Measurements from ENCODE around the gene GLI1.
"Not testable (repeated sequence)": the region's sequence is repeated elsewhere in the genome, so short reads cannot be mapped to it uniquely, and the experiment has no call there.

GLI1 gene

GRCh38 chr12:57476993-57477709 lies 17.6 kb downstream of the GLI1 start:
- DNase-seq, result no peak

DNA sequence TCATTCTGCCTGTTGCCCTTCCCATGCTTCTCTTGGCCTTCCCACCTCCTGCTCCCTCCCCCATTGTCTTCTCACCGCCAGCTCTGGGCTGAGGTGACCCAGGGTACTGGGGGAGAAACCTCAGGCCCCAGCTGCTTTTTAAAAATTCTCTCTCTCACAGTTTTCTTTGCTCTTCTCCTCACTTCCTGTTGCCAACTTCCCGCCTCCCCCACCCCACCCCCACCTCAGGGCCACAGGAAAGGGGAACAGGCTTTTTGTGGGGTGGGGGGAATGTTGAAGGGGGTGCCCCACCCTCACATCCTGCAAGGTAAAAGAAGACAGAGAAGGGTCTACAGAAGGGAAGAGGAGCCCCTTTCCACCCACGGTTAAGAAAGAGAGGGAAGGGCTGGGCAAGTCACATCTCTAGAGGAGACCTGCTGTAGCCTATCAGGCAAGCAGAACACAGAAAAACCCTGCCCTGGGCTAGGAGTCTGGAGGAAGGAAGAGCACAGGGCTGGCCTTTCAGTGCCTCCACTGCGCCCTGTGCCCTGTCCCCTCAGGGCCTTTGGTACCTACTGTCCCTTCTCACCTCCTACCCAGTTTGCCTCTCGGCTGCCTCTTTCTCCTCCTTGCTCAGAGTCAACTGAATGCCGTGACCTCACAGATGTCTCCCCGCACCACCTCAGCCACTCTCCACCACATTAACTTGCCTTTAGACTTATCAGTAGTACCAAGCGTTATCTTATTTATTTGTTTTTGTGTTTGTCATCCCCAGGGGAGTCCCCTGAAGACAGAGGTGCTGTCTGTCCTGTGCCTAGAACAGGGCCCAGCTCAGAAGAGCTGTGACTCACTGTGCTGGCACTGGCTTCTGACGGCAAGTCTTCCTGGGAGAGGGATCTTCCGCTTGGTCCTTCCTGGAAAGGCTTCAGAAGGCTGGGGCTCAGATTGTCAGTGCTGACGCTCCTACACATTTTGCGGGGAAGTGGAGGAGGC lies 18.4 kb downstream of the GLI1 start:
- peak; percentile 34 for DNase-seq

GRCh38 chr12:57479043-57479375 lies 19.4 kb downstream of the GLI1 start:
- DNase-seq, result no peak

GRCh38 chr12:57479376-57480115 lies 20.0 kb downstream of the GLI1 start, which contains the start of gene ARHGAP9:
Gene ARHGAP9 (minus strand): TSS chr12:57479866. CDS start chr12:57479406, 460 bp downstream.
- DNase-seq, result peak; percentile 54

- DNase-seq, result no peak
Observed at GRCh38 chr12:57481671-57482070, 22.1 kb downstream of the GLI1 start.

DNA sequence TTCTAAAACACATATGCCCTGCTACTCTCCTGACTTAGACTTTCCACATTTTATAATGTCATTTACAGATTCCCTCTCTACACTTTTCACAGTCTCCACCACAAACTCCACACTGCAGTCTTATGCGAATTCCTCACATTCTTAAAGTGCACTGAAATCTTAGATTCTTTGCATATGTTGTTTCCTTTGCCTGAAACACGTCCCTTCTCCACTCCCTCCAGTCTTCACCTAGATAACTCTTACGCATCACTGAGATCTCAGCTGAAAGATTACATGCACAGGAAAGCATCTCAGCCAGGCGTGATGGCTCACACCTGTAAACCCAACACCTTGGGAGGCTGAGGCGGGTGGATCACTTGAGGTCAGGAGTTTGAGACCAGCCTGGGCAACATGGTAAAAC lies 23.9 kb downstream of the GLI1 start:
- DNase-seq, result no peak

DNA sequence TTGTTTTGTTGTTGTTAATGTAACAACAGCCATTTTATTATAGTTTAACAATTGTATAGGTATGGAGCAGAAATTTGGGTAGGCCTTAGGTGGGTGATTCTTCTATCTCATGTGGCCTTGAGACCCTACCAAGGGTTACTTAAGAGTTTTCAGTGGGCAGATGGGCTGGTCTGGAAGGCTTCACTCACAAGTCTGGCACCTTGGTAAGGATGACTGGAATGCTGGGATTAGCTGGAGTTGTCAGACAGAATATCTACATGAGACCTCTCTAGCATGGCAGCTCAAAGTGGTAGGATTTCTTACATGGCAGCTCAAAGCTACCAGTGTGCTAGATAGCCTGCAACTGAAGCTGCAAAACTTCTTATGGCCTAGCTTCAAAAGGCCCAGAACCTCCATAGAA lies 26.1 kb downstream of the GLI1 start:
- no peak for DNase-seq

- no peak for DNase-seq
Observed at GRCh38 chr12:57487055-57487596, 27.5 kb downstream of the GLI1 start.

- peak; percentile 94 for DNase-seq
Observed at GRCh38 chr12:57487597-57488401, 28.2 kb downstream of the GLI1 start, which contains the start of gene MARS1. Gene MARS1 (plus strand): TSS chr12:57488068. CDS start chr12:57488091, 23 bp downstream.

GRCh38 chr12:57488402-57489156 lies 29.0 kb downstream of the GLI1 start:
- no peak for DNase-seq

DNA sequence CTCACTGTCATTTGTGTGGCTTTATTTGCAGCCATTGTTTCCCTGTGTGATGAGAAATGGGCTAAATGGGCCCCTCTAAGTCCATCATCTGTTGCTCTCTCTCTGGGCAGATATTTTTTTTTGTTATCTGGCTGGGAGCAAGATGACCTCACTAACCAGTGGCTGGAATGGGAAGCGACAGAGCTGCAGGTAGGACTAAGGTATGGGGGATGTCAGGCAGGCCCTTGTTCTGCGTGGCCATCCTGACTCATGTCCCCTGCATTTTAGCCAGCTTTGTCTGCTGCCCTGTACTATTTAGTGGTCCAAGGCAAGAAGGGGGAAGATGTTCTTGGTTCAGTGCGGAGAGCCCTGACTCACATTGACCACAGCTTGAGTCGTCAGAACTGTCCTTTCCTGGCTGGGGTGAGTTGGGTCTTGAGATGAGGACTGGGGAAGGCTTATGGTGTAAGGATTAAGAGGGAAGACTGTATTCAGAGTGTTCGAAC lies 29.6 kb downstream of the GLI1 start:
- no peak for DNase-seq

- DNase-seq, result no peak
Observed at GRCh38 chr12:57490126-57490525, 30.5 kb downstream of the GLI1 start.

DNA sequence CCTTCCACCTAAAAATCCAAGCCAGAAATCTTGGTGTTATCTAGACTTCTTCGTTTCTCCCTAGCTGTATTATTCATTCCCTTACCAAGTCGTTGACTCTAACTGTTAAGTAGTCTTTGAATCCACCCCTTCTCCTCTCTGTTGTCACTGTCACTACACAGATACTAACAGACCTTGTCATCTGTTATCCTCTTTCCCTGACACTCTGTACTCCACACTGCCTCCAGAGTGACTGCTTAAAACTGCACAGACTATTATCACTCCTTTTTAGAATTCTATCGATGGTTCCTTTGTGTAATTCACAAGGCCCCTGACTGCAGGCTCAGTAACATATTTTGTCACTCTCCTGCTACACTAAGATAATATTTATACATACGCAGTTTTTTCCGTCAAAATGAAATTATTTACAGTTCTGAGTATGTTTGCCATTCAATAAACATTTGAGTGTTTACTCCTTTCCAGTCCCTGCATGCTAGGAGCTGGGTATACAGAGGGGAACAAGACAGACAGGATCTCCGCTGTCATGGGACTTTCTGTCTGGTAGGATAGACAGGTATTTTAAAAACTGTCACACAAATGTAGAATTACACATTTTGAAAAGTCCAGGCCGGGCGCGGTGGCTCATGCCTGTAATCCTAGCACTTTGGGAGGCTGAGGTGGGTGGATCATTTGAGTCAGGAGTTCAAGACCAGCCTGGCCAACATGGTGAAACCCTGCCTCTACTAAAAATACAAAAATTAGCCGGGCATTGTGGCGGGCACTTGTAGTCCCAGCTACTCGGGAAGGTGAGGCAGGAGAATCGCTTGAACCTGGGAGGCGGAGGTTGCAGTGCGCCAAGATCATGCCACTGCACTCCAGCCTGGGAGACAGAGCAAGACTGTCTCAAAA lies 32.1 kb downstream of the GLI1 start:
- DNase-seq, result no peak

GRCh38 chr12:57495051-57495701 lies 35.6 kb downstream of the GLI1 start:
- DNase-seq, result not testable (repeated sequence)

GRCh38 chr12:57496822-57497221 lies 37.2 kb downstream of the GLI1 start:
- no peak for DNase-seq

DNA sequence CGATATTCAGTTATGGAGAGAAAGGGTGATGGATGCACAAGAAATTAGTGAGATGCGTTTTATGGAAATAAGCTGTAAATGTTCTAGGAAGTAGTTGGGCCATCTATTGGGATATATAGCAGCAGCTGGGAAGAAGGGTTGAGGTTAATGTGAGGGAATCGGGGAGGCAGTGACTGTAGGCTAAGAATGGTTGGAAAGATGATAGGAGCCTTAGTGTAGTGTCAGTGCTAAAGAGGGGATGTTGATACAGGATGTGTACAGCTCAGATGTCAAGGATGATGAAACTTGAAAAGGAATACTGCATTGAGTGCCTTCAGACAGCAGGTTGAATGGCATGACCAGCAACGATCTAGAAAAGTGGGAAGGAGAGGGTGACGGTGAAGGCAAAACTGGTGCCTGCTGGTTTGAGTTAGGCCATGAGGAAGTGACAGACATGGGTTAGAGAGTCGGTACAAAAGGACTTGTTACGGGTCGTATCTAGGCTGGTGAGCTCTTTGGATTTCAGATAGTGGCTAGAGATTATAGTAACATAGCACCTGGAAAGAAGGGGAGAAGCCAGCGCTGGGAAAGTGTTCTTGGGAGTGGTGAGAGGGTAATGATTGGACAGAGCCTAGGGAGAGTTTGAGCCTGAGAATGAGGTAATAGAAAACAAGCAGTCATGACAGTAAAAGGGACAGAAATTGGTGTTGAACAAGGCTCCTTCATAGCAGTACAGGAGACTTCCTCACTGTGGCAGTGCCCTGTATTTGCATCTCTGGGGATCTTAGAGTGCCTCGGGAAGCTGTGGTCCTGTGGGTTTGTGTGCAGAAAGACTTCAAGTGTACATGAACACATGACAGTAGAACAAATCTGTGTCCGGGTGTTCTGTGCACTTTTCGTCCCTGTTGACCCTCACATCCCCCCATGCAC lies 37.9 kb downstream of the GLI1 start:
- DNase-seq, result no peak

- DNase-seq, result no peak
Observed at GRCh38 chr12:57498132-57498502, 38.5 kb downstream of the GLI1 start.

DNA sequence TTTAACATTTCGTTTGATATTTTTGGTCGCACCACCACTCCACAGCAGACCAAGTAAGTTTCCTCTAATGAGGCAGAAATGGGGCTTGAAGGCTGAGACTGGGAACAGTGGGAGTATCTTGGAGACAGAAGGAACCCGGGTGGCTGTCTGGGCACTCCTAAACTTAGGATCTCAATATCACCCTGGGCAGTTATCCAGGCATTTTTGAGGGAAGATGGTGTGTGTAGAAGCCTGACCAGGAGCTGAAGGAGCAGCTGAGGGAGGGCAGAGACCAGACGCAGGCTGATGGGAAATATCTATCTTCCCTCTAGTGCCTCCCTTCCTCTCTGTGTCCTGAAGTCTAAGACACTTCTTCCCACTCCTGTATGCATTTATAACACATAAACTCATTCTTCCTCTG lies 39.0 kb downstream of the GLI1 start:
- DNase-seq, result no peak

Data from activated naive CD4-positive, alpha-beta T cell treated with anti-CD3 and anti-CD28 coated beads, Interleukin-2, amount 50 U/mL, for 16 hours (primary cell).